ENCODE results near the gene TIMM17A. TPM values are rescaled to one million over a fixed set of nuclear protein-coding genes. Genes with fewer than 3 reads are reported as not detected.

Gene TIMM17A
- total and polyA plus RNA-seq, 2 donors: 27.2 to 42.0 TPM

DNA sequence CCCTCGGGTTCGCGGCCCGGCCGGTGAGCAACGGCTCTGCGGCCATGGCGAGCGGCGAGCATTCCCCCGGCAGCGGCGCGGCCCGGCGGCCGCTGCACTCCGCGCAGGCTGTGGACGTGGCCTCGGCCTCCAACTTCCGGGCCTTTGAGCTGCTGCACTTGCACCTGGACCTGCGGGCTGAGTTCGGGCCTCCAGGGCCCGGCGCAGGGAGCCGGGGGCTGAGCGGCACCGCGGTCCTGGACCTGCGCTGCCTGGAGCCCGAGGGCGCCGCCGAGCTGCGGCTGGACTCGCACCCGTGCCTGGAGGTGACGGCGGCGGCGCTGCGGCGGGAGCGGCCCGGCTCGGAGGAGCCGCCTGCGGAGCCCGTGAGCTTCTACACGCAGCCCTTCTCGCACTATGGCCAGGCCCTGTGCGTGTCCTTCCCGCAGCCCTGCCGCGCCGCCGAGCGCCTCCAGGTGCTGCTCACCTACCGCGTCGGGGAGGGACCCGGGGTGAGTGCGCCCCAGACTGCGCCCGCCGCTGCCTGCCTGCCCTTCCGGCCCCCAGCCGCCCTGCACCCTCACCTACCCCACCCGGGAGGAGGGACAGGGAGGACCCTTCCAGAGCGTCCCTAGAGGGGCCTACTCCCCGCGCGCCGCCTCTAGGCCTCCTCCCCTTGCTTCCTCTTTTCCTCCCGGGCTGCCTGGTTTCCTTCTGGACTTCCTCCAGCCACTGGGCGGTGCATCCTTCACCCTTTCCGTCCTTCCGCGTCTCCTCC is 27.5 kb downstream of the TIMM17A start, which contains the start of gene RNPEP:
RNPEP (plus strand) TSS at position 26 of the 757 bp plus-strand sequence; CDS start at position 45, 19 bp downstream.
- Histone ChIP-seq H3K27ac (ENCODE audit: low read depth) (peak within 1 kb of the TSS; percentile 93), H3K36me3 (ENCODE audit: insufficient read depth) (no peaks in the 10 kb centered on the region), H3K4me1 (ENCODE audit: insufficient read depth) (no peaks in the 10 kb centered on the region), H3K4me3 (ENCODE audit: low read depth, low read length) (peak within 1 kb of the TSS; percentile 92)
- peak; percentile 37 for DNase-seq (ENCODE audit: extremely low spot score)
- WGBS: under 1% methylated on average over 79 of the region's 80 CpGs

DNA sequence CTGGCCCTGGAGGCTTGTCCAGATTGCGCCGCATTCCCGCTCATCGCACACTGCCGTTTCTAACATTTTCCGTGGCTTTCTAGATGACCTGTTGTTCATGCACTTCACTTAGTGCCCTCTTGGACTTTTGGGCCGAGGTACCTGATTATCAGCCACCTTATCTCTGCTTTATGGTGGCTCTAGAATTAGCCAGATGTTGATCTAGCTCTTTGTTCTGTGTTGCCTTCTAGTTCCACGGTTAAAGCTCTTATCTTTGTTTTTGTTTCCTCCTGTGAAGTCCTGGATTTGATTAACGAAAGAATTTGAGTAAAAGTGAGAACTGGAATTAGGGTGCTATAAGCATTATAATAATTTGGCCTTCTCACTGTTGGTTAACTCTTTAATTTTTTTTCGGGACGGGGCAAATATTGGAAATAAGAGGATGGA is 28.1 kb downstream of the TIMM17A start:
- Histone ChIP-seq H3K36me3 (ENCODE audit: insufficient read depth) (no peaks in the 10 kb centered on the region), H3K4me1 (ENCODE audit: insufficient read depth) (no peaks in the 10 kb centered on the region), H3K27ac (ENCODE audit: low read depth) (peak overlapping the region; percentile 93), H3K4me3 (ENCODE audit: low read depth, low read length) (peak overlapping the region; percentile 92)
- 8% methylated on average over 11 of the region's 11 CpGs for WGBS
- no peak for DNase-seq (ENCODE audit: extremely low spot score)

DNA sequence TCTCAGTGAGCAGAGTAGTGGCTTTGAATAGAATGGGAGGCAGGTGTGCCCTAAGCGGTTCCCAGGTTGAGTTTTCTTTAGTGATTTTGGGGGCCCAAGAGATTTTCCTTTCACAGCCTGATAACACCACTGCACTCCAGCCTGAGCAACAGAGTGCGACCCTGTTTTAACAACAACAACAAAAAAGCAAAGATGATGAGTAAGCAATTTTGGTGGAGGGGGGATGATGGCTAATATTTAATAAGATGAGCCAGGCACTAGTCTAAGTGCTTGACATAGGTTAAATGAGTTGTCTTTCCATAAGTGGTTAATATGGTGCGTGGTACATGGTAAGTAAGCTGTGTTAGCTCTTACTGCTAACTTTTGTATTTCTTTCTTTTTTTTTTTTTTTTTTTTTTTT is 29.1 kb downstream of the TIMM17A start:
- H3K27ac ChIP-seq (ENCODE audit: low read depth): no peak overlapping the region
- WGBS: 96% methylated on average over 3 of the region's 3 CpGs

DNA sequence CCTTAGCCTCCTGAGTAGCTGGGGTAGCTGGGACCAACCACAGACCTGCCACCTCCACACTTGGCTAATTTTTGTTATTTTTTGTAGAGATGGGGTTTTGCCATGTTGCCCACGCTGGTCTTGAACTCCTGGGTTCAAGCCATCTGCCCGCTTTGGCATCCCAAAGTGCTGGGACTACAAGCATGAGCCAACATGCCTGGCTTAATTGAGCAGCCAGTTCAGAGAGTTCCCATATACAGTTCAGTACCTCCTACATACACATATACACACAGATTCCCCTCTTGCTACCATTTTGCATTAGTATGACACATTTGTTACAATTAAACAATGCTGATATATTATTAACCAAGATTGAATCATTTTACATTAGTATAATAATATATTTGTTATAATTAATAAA is 30.1 kb downstream of the TIMM17A start:
- WGBS: 93% methylated on average over 2 of the region's 2 CpGs
- no peak for DNase-seq (ENCODE audit: extremely low spot score)
- H3K4me3 ChIP-seq (ENCODE audit: low read depth, low read length): no peak overlapping the region
- no peak overlapping the region for H3K27ac ChIP-seq (ENCODE audit: low read depth)
- peaks cover 4% of the 10 kb centered on the region for H3K36me3 ChIP-seq (ENCODE audit: insufficient read depth)
- no peaks in the 10 kb centered on the region for H3K4me1 ChIP-seq (ENCODE audit: insufficient read depth)

More for the DNA sequence above, 29.1 kb downstream of the TIMM17A start:
- Histone ChIP-seq H3K4me1 (ENCODE audit: insufficient read depth) (no peaks in the 10 kb centered on the region), H3K4me3 (ENCODE audit: low read depth, low read length) (no peak overlapping the region), H3K36me3 (ENCODE audit: insufficient read depth) (no peaks in the 10 kb centered on the region)
- no peak for DNase-seq (ENCODE audit: extremely low spot score)

DNA sequence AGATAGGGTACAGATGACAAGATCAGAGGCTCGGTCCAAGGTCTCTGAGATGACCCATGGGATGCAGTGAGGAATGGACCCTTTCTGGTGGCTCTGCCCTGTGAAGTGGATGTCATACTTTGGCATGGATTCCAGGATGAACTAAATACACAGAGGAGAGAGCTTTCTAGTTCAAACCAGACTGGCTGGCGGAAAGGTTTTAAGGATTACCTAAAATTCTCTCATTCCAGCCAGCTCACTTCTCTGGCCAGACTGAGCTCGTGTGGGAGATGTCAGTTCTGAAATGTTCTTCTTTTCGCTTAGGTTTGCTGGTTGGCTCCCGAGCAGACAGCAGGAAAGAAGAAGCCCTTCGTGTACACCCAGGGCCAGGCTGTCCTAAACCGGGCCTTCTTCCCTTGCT is 33.3 kb downstream of the TIMM17A start:
- peaks cover 6% of the 10 kb centered on the region for H3K36me3 ChIP-seq (ENCODE audit: insufficient read depth)
- no peak overlapping the region for H3K27ac ChIP-seq (ENCODE audit: low read depth)
- no peaks in the 10 kb centered on the region for H3K4me1 ChIP-seq (ENCODE audit: insufficient read depth)
- DNase-seq (ENCODE audit: extremely low spot score): no peak
- H3K4me3 ChIP-seq (ENCODE audit: low read depth, low read length): no peak overlapping the region
- WGBS: 79% methylated on average over 7 of the region's 7 CpGs

DNA sequence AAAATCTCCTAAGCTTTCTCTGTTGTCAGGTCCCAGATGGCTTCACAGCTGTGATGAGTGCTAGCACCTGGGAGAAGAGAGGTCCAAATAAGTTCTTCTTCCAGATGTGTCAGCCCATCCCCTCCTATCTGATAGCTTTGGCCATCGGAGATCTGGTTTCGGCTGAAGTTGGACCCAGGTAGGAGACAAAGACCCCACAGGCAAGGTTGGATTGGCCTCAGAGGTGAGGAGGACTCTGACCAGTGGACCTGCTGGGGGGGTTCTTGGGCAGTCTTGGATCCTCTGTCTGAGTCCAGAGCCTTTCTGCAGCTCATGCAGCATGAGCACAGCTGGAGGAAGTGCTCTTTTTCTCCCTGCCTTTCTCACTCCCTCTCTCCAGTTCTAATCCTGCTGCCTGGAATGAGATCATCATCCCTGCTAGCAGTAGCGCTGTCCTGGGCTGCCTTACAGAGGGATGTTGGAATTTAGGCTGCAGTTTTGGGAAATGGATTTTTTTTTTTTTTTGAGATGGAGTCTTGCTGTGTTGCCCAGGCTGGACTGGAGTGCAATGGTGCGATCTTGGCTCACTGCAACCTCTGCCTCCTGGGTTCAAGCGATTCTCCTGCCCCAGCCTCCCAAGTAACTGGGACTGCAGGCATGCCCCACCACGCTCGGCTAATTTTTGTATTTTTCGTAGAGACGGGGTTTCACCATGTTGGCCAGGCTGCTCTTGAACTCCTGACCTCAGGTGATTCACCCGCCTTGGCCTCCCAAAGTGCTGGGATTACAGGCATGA is 34.2 kb downstream of the TIMM17A start:
- Histone ChIP-seq H3K27ac (ENCODE audit: low read depth) (no peak overlapping the region), H3K36me3 (ENCODE audit: insufficient read depth) (peaks cover 6% of the 10 kb centered on the region), H3K4me1 (ENCODE audit: insufficient read depth) (no peaks in the 10 kb centered on the region), H3K4me3 (ENCODE audit: low read depth, low read length) (no peak overlapping the region)
- 96% methylated on average over 10 of the region's 10 CpGs for WGBS
- DNase-seq (ENCODE audit: extremely low spot score): no peak

DNA sequence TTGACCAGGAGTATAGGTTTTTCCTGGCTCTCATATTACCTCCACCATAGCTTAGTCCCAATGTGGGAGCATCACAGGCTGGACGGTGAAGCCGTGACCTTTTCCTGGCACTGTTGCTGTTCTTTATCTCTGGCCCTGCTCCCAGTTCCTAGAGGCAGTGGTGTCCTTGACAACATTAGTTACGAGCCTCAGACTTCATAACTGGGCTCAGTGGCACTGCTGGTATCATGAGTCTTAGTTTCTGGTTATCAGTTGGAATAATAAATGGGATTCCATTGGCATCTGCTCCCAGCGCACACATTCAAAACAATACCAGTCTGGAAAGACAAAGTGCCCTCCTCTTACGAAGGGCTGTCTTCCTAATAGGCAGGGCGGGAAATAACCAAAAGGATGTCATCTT is 35.1 kb downstream of the TIMM17A start:
- Histone ChIP-seq H3K36me3 (ENCODE audit: insufficient read depth) (peaks cover 6% of the 10 kb centered on the region), H3K27ac (ENCODE audit: low read depth) (no peak overlapping the region), H3K4me1 (ENCODE audit: insufficient read depth) (no peaks in the 10 kb centered on the region), H3K4me3 (ENCODE audit: low read depth, low read length) (no peak overlapping the region)
- DNase-seq (ENCODE audit: extremely low spot score): no peak
- 58% methylated on average over 6 of the region's 6 CpGs for WGBS

DNA sequence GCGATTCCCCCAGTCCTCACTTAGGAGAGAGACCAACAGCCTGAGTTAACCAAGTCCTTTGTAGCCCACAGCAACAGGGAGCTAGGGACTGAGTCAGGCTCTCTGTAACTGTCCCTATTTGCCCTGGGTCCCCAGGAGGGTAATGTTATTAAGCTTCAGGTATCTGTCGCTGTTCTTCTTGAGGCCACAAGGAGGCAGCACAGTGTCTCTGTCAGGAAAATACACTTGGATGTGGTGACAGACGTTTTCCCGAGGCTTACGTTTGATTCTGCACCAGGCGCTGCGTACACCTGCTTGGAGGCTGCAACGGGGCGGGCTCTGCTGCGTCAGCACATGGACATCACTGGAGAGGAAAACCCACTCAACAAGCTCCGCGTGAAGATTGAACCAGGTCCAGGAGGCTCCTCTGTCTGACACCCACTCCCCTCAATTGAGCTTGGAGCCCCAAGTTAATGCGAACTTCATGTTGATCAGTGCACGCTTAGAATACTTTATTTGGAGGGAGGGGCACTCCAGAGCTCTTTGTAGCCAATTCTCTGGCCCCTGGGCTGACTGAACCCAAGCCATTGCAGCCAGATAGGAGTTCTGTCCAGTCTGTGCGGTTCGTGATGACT is 44.4 kb downstream of the TIMM17A start:
- Histone ChIP-seq H3K27ac (ENCODE audit: low read depth) (no peak overlapping the region), H3K4me1 (ENCODE audit: insufficient read depth) (no peaks in the 10 kb centered on the region), H3K36me3 (ENCODE audit: insufficient read depth) (peaks cover 2% of the 10 kb centered on the region), H3K4me3 (ENCODE audit: low read depth, low read length) (no peak overlapping the region)
- 62% methylated on average over 16 of the region's 16 CpGs for WGBS
- no peak for DNase-seq (ENCODE audit: extremely low spot score)

DNA sequence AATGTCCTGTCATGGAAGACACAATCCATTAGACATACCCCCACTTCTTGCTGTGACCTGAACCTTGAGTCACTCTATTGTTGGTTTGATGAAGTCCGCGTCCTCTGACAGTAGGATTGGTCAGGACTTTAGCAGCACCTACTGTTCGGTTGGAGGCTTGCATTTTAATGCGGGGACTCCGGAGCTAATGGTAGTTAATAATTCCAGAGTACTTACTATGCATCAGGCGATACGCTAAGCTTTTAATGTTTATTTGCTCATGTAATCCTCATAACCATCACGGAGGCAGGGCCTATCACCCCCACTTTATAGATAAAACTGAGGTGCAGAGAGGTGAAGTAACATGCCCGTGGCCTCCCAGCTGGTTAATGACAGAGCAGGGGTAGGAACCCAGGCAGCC is 47.2 kb downstream of the TIMM17A start:
- H3K27ac ChIP-seq (ENCODE audit: low read depth): no peak overlapping the region
- 81% methylated on average over 9 of the region's 9 CpGs for WGBS
- H3K4me3 ChIP-seq (ENCODE audit: low read depth, low read length): no peak overlapping the region
- no peak for DNase-seq (ENCODE audit: extremely low spot score)
- H3K36me3 ChIP-seq (ENCODE audit: insufficient read depth): no peaks in the 10 kb centered on the region
- H3K4me1 ChIP-seq (ENCODE audit: insufficient read depth): no peaks in the 10 kb centered on the region

DNA sequence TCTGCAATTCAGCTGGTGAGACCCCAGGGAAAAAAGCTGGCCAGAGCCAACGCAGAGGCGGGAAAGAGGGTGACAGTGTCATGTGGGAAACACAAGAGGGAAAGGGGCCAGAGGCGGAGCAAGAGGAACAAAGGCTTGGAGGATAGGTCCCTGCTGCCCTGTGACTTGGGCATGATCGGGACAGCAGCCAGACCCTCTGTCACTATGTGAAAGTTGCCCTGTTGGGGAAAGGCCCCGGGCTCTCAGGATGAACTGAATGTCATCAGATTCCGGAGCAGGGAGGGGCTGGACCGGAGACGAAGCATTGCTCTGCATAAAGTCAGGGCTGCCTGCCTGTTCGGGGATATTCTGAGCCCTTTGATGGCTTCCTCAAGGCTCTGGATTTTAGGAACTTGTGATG is 49.4 kb downstream of the TIMM17A start:
- 71% methylated on average over 9 of the region's 9 CpGs for WGBS
- Histone ChIP-seq H3K36me3 (ENCODE audit: insufficient read depth) (no peaks in the 10 kb centered on the region), H3K4me1 (ENCODE audit: insufficient read depth) (no peaks in the 10 kb centered on the region), H3K4me3 (ENCODE audit: low read depth, low read length) (no peak overlapping the region), H3K27ac (ENCODE audit: low read depth) (no peak overlapping the region)
- no peak for DNase-seq (ENCODE audit: extremely low spot score)

DNA sequence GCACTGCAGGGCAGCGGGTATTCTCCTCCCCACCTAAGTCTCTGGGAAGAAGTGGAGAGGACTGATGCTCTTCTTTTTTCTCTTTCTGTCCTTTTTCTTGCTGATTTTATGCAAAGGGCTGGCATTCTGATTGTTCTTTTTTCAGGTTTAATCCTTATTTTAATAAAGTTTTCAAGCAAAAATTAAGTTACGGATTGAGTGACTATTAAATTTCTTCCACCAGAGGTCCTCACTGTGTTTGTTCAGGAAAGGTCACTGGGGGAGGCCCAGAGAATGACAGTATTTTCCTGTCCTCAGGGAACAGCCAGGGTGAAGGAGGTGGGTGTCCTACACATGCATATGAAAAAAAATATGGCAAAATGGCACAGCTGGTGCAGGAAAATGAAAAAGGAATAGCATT is 50.7 kb downstream of the TIMM17A start:
- no peak for DNase-seq (ENCODE audit: extremely low spot score)
- no peak overlapping the region for H3K4me3 ChIP-seq (ENCODE audit: low read depth, low read length)
- H3K36me3 ChIP-seq (ENCODE audit: insufficient read depth): no peaks in the 10 kb centered on the region
- H3K4me1 ChIP-seq (ENCODE audit: insufficient read depth): no peaks in the 10 kb centered on the region
- no peak overlapping the region for H3K27ac ChIP-seq (ENCODE audit: low read depth)
- WGBS: 77% methylated on average over 2 of the region's 2 CpGs

DNA sequence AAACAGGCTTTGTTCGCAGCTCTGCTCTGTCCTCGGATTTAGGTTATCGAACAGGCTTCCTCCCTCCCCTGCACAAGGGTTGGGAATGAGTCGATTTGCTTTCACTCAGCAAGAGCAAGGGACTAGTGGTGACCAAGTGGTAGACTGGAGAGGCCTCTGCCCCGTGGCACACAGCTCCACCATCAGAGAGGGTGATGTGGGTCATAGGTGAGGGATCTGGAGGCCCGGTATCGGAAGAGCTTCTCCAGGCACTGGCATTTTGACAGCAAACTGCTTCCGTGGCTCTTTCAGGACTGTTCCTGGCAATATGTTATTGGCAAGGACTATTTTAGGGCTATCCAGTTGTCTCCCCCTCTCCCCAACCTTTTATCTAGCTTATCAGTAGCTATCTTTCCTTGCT is 52.0 kb downstream of the TIMM17A start:
- no peak for DNase-seq (ENCODE audit: extremely low spot score)
- no peak overlapping the region for H3K4me3 ChIP-seq (ENCODE audit: low read depth, low read length)
- no peaks in the 10 kb centered on the region for H3K36me3 ChIP-seq (ENCODE audit: insufficient read depth)
- WGBS: 57% methylated on average over 8 of the region's 8 CpGs
- H3K27ac ChIP-seq (ENCODE audit: low read depth): no peak overlapping the region
- H3K4me1 ChIP-seq (ENCODE audit: insufficient read depth): no peaks in the 10 kb centered on the region

DNA sequence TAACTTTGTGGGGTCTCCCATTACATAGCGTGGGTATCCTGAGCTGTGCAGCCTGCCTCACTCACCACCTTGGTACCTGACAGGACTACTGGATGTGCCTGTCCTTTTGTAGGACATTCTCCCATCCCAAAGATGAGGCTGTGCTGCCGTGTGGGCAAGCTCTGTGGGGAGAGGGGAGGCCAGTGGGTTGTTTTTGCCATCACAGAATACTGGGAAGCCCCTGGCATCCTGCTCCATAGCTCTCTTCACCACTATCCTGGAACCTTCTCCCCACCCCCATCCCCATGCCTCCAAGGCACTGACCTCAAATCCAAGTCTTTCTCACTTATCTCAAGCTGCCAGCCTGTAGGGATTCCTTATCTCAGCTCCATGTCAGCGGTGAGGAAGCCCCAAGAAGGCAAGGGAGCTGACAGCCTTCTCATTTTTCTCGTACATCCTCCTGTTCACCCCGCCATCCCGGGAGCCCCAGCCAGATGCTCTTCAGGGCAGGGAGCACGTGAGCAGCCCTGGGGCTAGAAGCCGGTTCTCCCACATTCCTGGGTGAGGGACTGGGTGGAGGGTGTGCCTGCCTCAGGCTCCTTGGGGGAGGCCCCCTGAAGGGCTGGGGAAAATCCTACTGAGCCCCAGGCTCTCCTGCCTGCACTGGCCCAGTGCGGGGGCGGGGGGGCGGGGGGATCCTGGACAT is 52.6 kb downstream of the TIMM17A start:
- no peak for DNase-seq (ENCODE audit: extremely low spot score)
- H3K27ac ChIP-seq (ENCODE audit: low read depth): no peak overlapping the region
- WGBS: 52% methylated on average over 11 of the region's 11 CpGs
- no peaks in the 10 kb centered on the region for H3K36me3 ChIP-seq (ENCODE audit: insufficient read depth)
- no peak overlapping the region for H3K4me3 ChIP-seq (ENCODE audit: low read depth, low read length)
- no peaks in the 10 kb centered on the region for H3K4me1 ChIP-seq (ENCODE audit: insufficient read depth)
